H1 (cell line): ENCODE data around the gene MSH2. TPM values are rescaled to one million over a fixed set of nuclear protein-coding genes. Genes with fewer than 3 reads are reported as not detected.

Source experiments
- CTCF ChIA-PET: fragments of 300-600 bp; sonication (Branson Sonifier 250); formaldehyde crosslinking; loops from one replicate; lab custom pipeline; 2021; ENCODE audit not compliant: partially characterized antibody; lab: Charles Lee
- POLR2A ChIA-PET: fragments of 300-600 bp; sonication (Branson Sonifier 250); formaldehyde crosslinking; loops from one replicate; lab custom pipeline; 2021; ENCODE audit warnings: inconsistent platforms; ENCODE audit not compliant: partially characterized antibody; lab: Charles Lee
- DNase-seq, 2 experiments: peaks; one replicate each; pipeline versions ENCODE4 v3.0.0 to v3.0.0-alpha.2; 2010 to 2022; ENCODE audit warnings: low spot score in 2 of 2, low read depth in 1 of 2, mixed read lengths in 1 of 2
- FAIRE-seq: peaks from 2 replicates; lab custom pipeline; 2011; peaks lifted over from hg19 to GRCh38; lab: Jason Lieb, UNC
- H2AFZ ChIP-seq: 2 replicates; pipeline ENCODE4 v1.8.1; 2012; ENCODE audit warnings: low read length, inconsistent platforms
- H2AK5ac ChIP-seq: 2 replicates; pipeline ENCODE4 v1.6.1; 2013; ENCODE audit warnings: low read depth, low read length
- H2BK120ac ChIP-seq: replicated peaks from 2 replicates; pipeline ENCODE3; 2013; ENCODE audit warnings: low read depth, low read length, inconsistent platforms
- H2BK12ac ChIP-seq: 2 replicates; pipeline ENCODE4 v1.6.1; 2013; ENCODE audit warnings: low read depth, low read length
- H2BK15ac ChIP-seq: 2 replicates; pipeline ENCODE4 v1.6.1; 2013; ENCODE audit warnings: low read length
- H2BK20ac ChIP-seq: 2 replicates; pipeline ENCODE4 v1.6.1; 2013; ENCODE audit warnings: low read length
- H2BK5ac ChIP-seq: 2 replicates; pipeline ENCODE4 v1.6.1; 2013; ENCODE audit warnings: low read depth, low read length
- H3K14ac ChIP-seq: 2 replicates; pipeline ENCODE4 v1.6.1; 2013; ENCODE audit warnings: inconsistent platforms; ENCODE audit not compliant: insufficient read length
- H3K18ac ChIP-seq: 2 replicates; pipeline ENCODE4 v1.6.1; 2013; ENCODE audit warnings: low read length; ENCODE audit errors: extremely low read depth
- H3K23ac ChIP-seq: 2 replicates; pipeline ENCODE4 v1.6.1; 2013; ENCODE audit warnings: inconsistent platforms; ENCODE audit not compliant: insufficient read length
- H3K23me2 ChIP-seq: 2 replicates; pipeline ENCODE4 v1.6.1; 2013; ENCODE audit warnings: low read depth, low read length
- H3K27ac ChIP-seq: 2 replicates; pipeline ENCODE4 v1.6.1; 2011; ENCODE audit warnings: low read depth, low read length, inconsistent platforms
- H3K27me3 ChIP-seq, 4 experiments: replicated peaks in 1 of 4; 1 replicate in 1 of 4; 2 replicates in 3 of 4; pipeline versions ENCODE4 v1.6.1 to v1.8.1; 2011 to 2013; ENCODE audit warnings: low read length in 3 of 4, mild to moderate bottlenecking in 3 of 4, inconsistent platforms in 2 of 4, mixed read lengths in 2 of 4, moderate library complexity in 1 of 4; ENCODE audit not compliant: control insufficient read depth in 3 of 4, insufficient read depth in 3 of 4; ENCODE audit errors: extremely low read depth in 1 of 4
- H3K36me3 ChIP-seq, 4 experiments: 2 replicates each; pipeline versions ENCODE4 v1.6.1 to v1.8.1; 2011 to 2013; ENCODE audit warnings: mild to moderate bottlenecking in 4 of 4, low read length in 3 of 4, moderate library complexity in 2 of 4, control low read depth in 1 of 4, inconsistent platforms in 1 of 4; ENCODE audit not compliant: insufficient read depth in 4 of 4, control insufficient read depth in 2 of 4
- H3K4ac ChIP-seq: replicated peaks from 2 replicates; pipeline ENCODE3; 2013; ENCODE audit warnings: low read length, low read depth, mixed read lengths, inconsistent platforms; ENCODE audit not compliant: insufficient read length
- H3K4me1 ChIP-seq, 4 experiments: replicated peaks in 1 of 4; 1 replicate in 1 of 4; 2 replicates in 3 of 4; pipeline versions ENCODE4 v1.6.1 to v1.8.1; 2011 to 2013; ENCODE audit warnings: low read length in 3 of 4, inconsistent platforms in 2 of 4, mixed read lengths in 1 of 4; ENCODE audit not compliant: insufficient read depth in 4 of 4, control insufficient read depth in 3 of 4
- H3K4me2 ChIP-seq, 2 experiments: 2 replicates each; pipeline versions ENCODE4 v1.6.1 to v1.8.1; 2011 to 2013; ENCODE audit warnings: low read depth in 2 of 2, low read length in 2 of 2, control low read depth in 1 of 2, inconsistent platforms in 1 of 2, mild to moderate bottlenecking in 1 of 2; ENCODE audit not compliant: insufficient read depth in 1 of 2
- H3K4me3 ChIP-seq, 4 experiments: fragments of 200-600, 300-600 bp in 1 of 4; sonication (generic), shearing (Covaris generic), sonication (Bioruptor Twin) in 1 of 4; 2 replicates each; pipeline versions ENCODE4 v1.5.1 to v1.8.1; 2011 to 2016; ENCODE audit warnings: low read length in 4 of 4, low read depth in 3 of 4, control low read depth in 2 of 4, inconsistent platforms in 2 of 4, mild to moderate bottlenecking in 2 of 4, mixed read lengths in 1 of 4, moderate library complexity in 1 of 4; ENCODE audit not compliant: insufficient read depth in 2 of 4; ENCODE audit errors: extremely low read depth in 1 of 4
- H3K56ac ChIP-seq: replicated peaks from 2 replicates; pipeline ENCODE3; 2013; ENCODE audit warnings: low read depth, mild to moderate bottlenecking, mixed read lengths, low read length, inconsistent platforms; ENCODE audit not compliant: insufficient read length
- H3K79me1 ChIP-seq: 2 replicates; pipeline ENCODE4 v1.6.1; 2013; ENCODE audit warnings: low read depth, low read length, control low read depth
- H3K79me2 ChIP-seq, 2 experiments: 2 replicates each; pipeline versions ENCODE4 v1.6.1 to v1.8.1; 2012 to 2013; ENCODE audit warnings: low read length in 2 of 2, mild to moderate bottlenecking in 2 of 2, inconsistent platforms in 1 of 2; ENCODE audit not compliant: insufficient read depth in 2 of 2, control insufficient read depth in 1 of 2
- H3K9ac ChIP-seq, 4 experiments: replicated peaks in 1 of 4; 1 replicate in 1 of 4; 2 replicates in 3 of 4; pipeline versions ENCODE4 v1.6.1 to v1.8.1; 2011 to 2013; ENCODE audit warnings: low read depth in 3 of 4, low read length in 3 of 4, control low read depth in 2 of 4, mild to moderate bottlenecking in 2 of 4, moderate library complexity in 2 of 4, inconsistent platforms in 1 of 4; ENCODE audit errors: extremely low read depth in 1 of 4
- H3K9me3 ChIP-seq, 2 experiments: 2 replicates each; pipeline versions ENCODE4 v1.6.1 to v1.8.1; 2012 to 2013; ENCODE audit warnings: mild to moderate bottlenecking in 2 of 2, moderate library complexity in 2 of 2, control low read depth in 1 of 2, inconsistent platforms in 1 of 2, low read depth in 1 of 2, low read length in 1 of 2, mixed read lengths in 1 of 2; ENCODE audit not compliant: insufficient read depth in 2 of 2
- H4K20me1 ChIP-seq, 2 experiments: replicated peaks in 1 of 2; 2 replicates each; pipeline versions ENCODE3 to v1.8.1; 2011 to 2013; ENCODE audit warnings: inconsistent platforms in 2 of 2, low read length in 2 of 2, mild to moderate bottlenecking in 1 of 2; ENCODE audit not compliant: insufficient read depth in 2 of 2, control insufficient read depth in 1 of 2
- H4K5ac ChIP-seq: 2 replicates; pipeline ENCODE4 v1.6.1; 2013; ENCODE audit warnings: low read length, low read depth, mixed read lengths, inconsistent platforms; ENCODE audit not compliant: insufficient read length
- H4K8ac ChIP-seq: 2 replicates; pipeline ENCODE4 v1.8.0; 2013; ENCODE audit warnings: mild to moderate bottlenecking, moderate library complexity, low read length, inconsistent platforms; ENCODE audit not compliant: insufficient read depth; ENCODE audit errors: extremely low read depth
- H4K91ac ChIP-seq: replicated peaks from 2 replicates; pipeline ENCODE3; 2013; ENCODE audit warnings: low read length, mixed read lengths, inconsistent platforms; ENCODE audit not compliant: insufficient read length
- ASH2L ChIP-seq: fragments of 200-600, 300-600 bp; sonication (generic); IDR thresholded peaks from one replicate; pipeline ENCODE4 v1.7.1; 2017; ENCODE audit warnings: low read length
- BCL11A ChIP-seq, 2 experiments: IDR thresholded peaks; one replicate each; pipeline ENCODE4 v1.6.1; 2011; ENCODE audit warnings: low read depth in 2 of 2, low read length in 2 of 2, mild to moderate bottlenecking in 2 of 2
- CBX5 ChIP-seq: fragments of 300-800, 300-1000 bp; sonication (generic); IDR thresholded peaks from 2 replicates; pipeline ENCODE4 v1.7.1; 2016; ENCODE audit warnings: antibody characterized with exemption, low read length, low read depth
- CREB1 ChIP-seq: IDR thresholded peaks from 2 replicates; pipeline ENCODE4 v1.6.1; 2012; ENCODE audit warnings: inconsistent platforms
- EGR1 ChIP-seq: IDR thresholded peaks from 2 replicates; pipeline ENCODE4 v1.6.1; 2011; ENCODE audit warnings: low read depth, low read length, borderline replicate concordance
- HDAC6 ChIP-seq: IDR thresholded peaks from one replicate; pipeline ENCODE4 v1.7.1; 2012; ENCODE audit warnings: low read depth, mild to moderate bottlenecking, inconsistent platforms, low read length, moderate library complexity
- POLR2AphosphoS5 ChIP-seq: IDR thresholded peaks from 2 replicates; pipeline ENCODE4 v1.6.1; 2011; ENCODE audit warnings: low read depth, low read length
- RBBP5 ChIP-seq: IDR thresholded peaks from 2 replicates; pipeline ENCODE4 v1.7.1; 2012; ENCODE audit warnings: low read depth, mild to moderate bottlenecking, inconsistent platforms, low read length, moderate library complexity, borderline replicate concordance
- RXRA ChIP-seq: IDR thresholded peaks from 2 replicates; pipeline ENCODE4 v1.6.1; 2011; ENCODE audit warnings: low read depth, mild to moderate bottlenecking, low read length, moderate library complexity; ENCODE audit not compliant: insufficient read depth
- SIN3A ChIP-seq, 2 experiments: IDR thresholded peaks in 1 of 2; conservative IDR thresholded peaks in 1 of 2; 2 replicates each; pipeline ENCODE4 v1.6.1; 2011 to 2012; ENCODE audit warnings: low read length in 2 of 2, improper control_type of control experiment in 1 of 2, low read depth in 1 of 2, mild to moderate bottlenecking in 1 of 2
- SP4 ChIP-seq: IDR thresholded peaks from 2 replicates; pipeline ENCODE4 v1.6.1; 2012; ENCODE audit warnings: low read length, inconsistent platforms
- TBP ChIP-seq: IDR thresholded peaks from 2 replicates; pipeline ENCODE4 v1.6.1; 2011; ENCODE audit warnings: low read depth, low read length, improper control_type of control experiment
- WGBS, 2 experiments: shearing (Covaris generic) in 1 of 2; methylation state at CpG; one replicate each; pipeline versions ENCODE4 v1.1.6 to v1.1.7; 2013 to 2015; ENCODE audit warnings: low lambda C conversion rate in 2 of 2, mixed read lengths in 2 of 2, inconsistent platforms in 1 of 2, low coverage in 1 of 2, missing lambda C conversion rate in 1 of 2; ENCODE audit not compliant: insufficient replicate concordance in 2 of 2, insufficient coverage in 1 of 2, insufficient read length in 1 of 2; ENCODE audit errors: extremely low coverage in 1 of 2, missing lambda C conversion rate in 1 of 2; 5-methylcytosine and 5-hydroxymethylcytosine counted together
- polyA plus RNA-seq, 7 experiments: library from polyadenylated mRNA; depleted of rRNA in 3 of 7; stranded (reverse) in 5 of 7; unstranded in 2 of 7; fragments of >200 nt in 5 of 7; fragments of 200-250 nt in 2 of 7; gene quantifications; 1 replicate in 5 of 7; 2 replicates in 1 of 7; 4 replicates in 1 of 7; pipeline versions ENCODE4 v1.2.1 to v1.2.3, GENCODE V29; 2011 to 2013; ENCODE audit warnings: missing spikeins in 2 of 7, mixed read lengths in 2 of 7
- total RNA-seq: library from RNA; stranded (reverse); fragmentation: NEBNext Ultra II Directional; extraction: Animal tissue kit (Norgen Biotek cat#: 25700); gene quantifications from 2 replicates; pipeline ENCODE4 v1.2.1, GENCODE V29; 2021
- TF ChIP-seq, protein P1 (sequence below): IDR thresholded peaks from 2 replicates; pipeline ENCODE4 v1.6.1; 2012; ENCODE audit warnings: inconsistent platforms
- TF ChIP-seq, protein P2 (sequence below): IDR thresholded peaks from 2 replicates; pipeline ENCODE4 v1.6.1; 2012; ENCODE audit warnings: inconsistent platforms

Gene MSH2
- total and polyA plus RNA-seq, 2 of the 8 experiments (the other 6 are each of a cell fraction or from before 2014, with no cell fraction given) = 64.1 to 228 TPM

DNA sequence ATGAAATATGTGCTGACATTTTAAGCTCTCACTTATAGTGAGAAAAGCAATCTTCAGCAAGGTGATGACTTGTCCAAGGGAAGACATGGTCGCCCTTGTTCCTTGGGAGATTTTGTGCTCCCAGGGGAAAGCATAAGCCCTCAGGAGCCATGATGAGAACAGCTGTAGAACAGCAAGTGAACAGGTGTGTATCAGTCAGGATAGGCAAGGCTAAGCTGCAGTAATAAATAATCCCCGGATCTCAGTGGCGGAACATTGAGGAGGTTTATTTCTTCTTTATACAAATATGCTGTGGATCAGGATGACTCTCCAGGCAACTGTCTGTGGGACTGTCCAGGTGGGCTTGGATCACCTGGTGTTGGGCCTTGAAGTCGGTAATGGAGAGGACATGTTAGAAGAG is 103.1 kb downstream of the MSH2 start:
- Histone ChIP-seq H2AFZ (no peak overlapping the region), H3K23ac (no peak overlapping the region), H3K27me3 (no peaks in the 10 kb centered on the region), H3K36me3 (no peaks in the 10 kb centered on the region; a peak in 1 of 8 replicates), H3K4ac (no peak overlapping the region), H3K79me1 (no peaks in the 10 kb centered on the region), H3K9ac (no peak overlapping the region), H3K23me2 (peaks cover 5% of the 10 kb centered on the region; the same call in 1 of the 2 replicates), H2BK5ac (no peak overlapping the region), H2BK20ac (no peak overlapping the region), H3K4me2 (no peak overlapping the region), H3K18ac (no peak overlapping the region), H3K9me3 (peaks cover 14 to 15% of the 10 kb centered on the region in 2 experiments), H2BK120ac (no peak overlapping the region), H4K91ac (no peak overlapping the region), H3K14ac (no peak overlapping the region), H3K79me2 (no peaks in the 10 kb centered on the region), H2BK15ac (no peak overlapping the region), H4K5ac (no peak overlapping the region), H2AK5ac (no peak overlapping the region), H3K4me1 (peaks cover 0 to 4% (median 1%) of the 10 kb centered on the region in 4 experiments; a peak in 2 of 7 replicates), H3K27ac (no peak overlapping the region), H2BK12ac (no peak overlapping the region), H3K56ac (no peak overlapping the region), H4K20me1 (no peaks in the 10 kb centered on the region), H3K4me3 (no peak overlapping the region), H4K8ac (no peak overlapping the region)
- no peak for DNase-seq
- FAIRE-seq = no peak
- CTCF ChIA-PET = interaction anchor here (0.7 to 1.8 kb wide), 6 partner anchors 10 to 127 kb away, joined by 3 to 5 read pairs (median 3); no protein-coding TSS in a partner anchor
- 83% methylated on average over 4 of the region's 4 CpGs; no CpG with 5 or more reads in 1 of the 2 experiments for WGBS, 2 experiments
- POLR2A ChIA-PET = interaction anchor here (1.1 to 1.3 kb wide), 2 partner anchors 12 to 20 kb away, joined by 3 read pairs; no protein-coding TSS in a partner anchor
- TF ChIP-seq RBBP5 (no peak), SIN3A (conservative IDR thresholded peaks at IDR 0.05 in 1 of 2, IDR thresholded peaks at IDR 0.05 in 1 of 2; ENCODE audit: low read depth in 1 of 2, low read length in 2 of 2) (no peak), EGR1 (no peak), CREB1 (no peak), HDAC6 (no peak), TBP (no peak), CBX5 (no peak), ASH2L (no peak), SP4 (no peak), RXRA (no peak), BCL11A (IDR thresholded peaks at IDR 0.05; ENCODE audit: low read depth in 2 of 2, low read length in 2 of 2) (no peak), POLR2AphosphoS5 (no peak)
- TF ChIP-seq, protein P1, sequence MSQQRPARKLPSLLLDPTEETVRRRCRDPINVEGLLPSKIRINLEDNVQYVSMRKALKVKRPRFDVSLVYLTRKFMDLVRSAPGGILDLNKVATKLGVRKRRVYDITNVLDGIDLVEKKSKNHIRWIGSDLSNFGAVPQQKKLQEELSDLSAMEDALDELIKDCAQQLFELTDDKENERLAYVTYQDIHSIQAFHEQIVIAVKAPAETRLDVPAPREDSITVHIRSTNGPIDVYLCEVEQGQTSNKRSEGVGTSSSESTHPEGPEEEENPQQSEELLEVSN = no peak
- TF ChIP-seq, protein P2, sequence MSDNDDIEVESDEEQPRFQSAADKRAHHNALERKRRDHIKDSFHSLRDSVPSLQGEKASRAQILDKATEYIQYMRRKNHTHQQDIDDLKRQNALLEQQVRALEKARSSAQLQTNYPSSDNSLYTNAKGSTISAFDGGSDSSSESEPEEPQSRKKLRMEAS = no peak
